ENCODE results near the gene ADGRF1. TPM values are rescaled to one million over a fixed set of nuclear protein-coding genes. Genes with fewer than 3 reads are reported as not detected.

ADGRF1 gene
- polyA plus RNA-seq, 1 experiment = not detected

GRCh38 chr6:46956409-46956808 is 85.7 kb downstream of the ADGRF1 start:
- H3K27me3 ChIP-seq (ENCODE audit: control insufficient read depth, insufficient read depth, low read length) = no peaks in the 10 kb centered on the region
- DNase-seq (ENCODE audit: low read depth, low spot score) = no peak
- H3K9me3 ChIP-seq (ENCODE audit: control insufficient read depth, insufficient read depth, low read length) = no peaks in the 10 kb centered on the region
- no peak overlapping the region for H3K27ac ChIP-seq (ENCODE audit: low read depth, low read length)
- TF ChIP-seq CTCF (IDR thresholded peaks at IDR 0.05; ENCODE audit: low read depth, low read length) = no peak
- H3K4me3 ChIP-seq (ENCODE audit: low read depth, low read length) = no peak overlapping the region
- POLR2A ChIA-PET = no interaction called here
- CTCF ChIA-PET = no interaction called here

DNA sequence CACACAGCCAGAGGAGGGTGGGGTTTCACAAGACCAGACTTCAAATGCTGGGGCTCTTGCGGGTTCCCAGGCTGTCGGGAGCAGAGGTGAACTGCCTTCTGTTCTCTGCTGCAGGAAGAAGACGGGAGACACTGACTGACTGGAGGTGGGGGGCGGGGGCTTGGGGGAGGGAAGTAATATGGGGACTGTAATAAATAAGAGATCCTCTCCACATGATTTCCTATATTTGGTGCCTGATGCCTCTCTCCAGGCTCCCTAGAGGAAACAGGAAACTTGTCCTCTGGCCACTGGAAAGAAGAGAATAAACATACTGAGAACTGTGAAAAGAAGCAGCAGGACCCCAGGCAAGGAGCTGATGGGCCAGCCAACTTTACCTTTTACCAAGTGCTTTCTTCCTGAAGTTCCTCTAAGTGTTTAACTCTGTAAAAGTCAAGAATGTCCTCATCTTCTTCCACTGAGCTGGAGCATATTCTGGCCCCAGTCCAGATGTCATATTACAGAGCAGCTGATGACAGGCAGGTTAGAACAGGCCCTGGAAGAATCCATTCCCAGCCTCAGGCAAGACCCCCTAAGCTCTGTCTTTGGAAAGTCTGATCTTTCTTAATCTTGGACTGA is 87.2 kb downstream of the ADGRF1 start:
- ChIA-PET CTCF (no interaction called here), POLR2A (no interaction called here)
- H3K27me3 ChIP-seq (ENCODE audit: control insufficient read depth, insufficient read depth, low read length) = no peaks in the 10 kb centered on the region
- H3K4me3 ChIP-seq (ENCODE audit: low read depth, low read length) = no peak overlapping the region
- TF ChIP-seq CTCF (IDR thresholded peaks at IDR 0.05; ENCODE audit: low read depth, low read length) = no peak
- no peaks in the 10 kb centered on the region for H3K9me3 ChIP-seq (ENCODE audit: control insufficient read depth, insufficient read depth, low read length)
- H3K27ac ChIP-seq (ENCODE audit: low read depth, low read length) = no peak overlapping the region
- no peak for DNase-seq (ENCODE audit: low read depth, low spot score)

DNA sequence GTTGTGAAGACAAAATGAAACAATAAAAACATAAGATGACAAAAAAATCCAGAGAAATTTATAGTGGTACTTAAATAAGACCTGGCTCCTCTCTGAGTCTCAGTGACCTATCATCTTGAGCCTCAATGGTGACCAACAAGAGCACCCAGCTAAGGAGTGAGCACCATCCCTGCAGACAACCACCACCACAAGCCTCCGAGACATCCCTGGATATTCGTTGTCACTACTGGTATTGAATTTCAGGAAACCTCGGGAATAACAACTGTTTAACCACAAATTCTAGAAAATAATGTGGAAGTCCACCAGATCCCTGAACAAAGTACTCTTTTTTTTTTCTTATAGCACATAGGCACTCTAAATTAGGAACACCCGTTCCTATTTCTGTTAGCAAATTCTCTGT is 88.2 kb downstream of the ADGRF1 start:
- H3K9me3 ChIP-seq (ENCODE audit: control insufficient read depth, insufficient read depth, low read length) = no peaks in the 10 kb centered on the region
- no peak for DNase-seq (ENCODE audit: low read depth, low spot score)
- no peak overlapping the region for H3K4me3 ChIP-seq (ENCODE audit: low read depth, low read length)
- no peak overlapping the region for H3K27ac ChIP-seq (ENCODE audit: low read depth, low read length)
- ChIA-PET POLR2A (no interaction called here), CTCF (no interaction called here)
- no peaks in the 10 kb centered on the region for H3K27me3 ChIP-seq (ENCODE audit: control insufficient read depth, insufficient read depth, low read length)
- TF ChIP-seq CTCF (IDR thresholded peaks at IDR 0.05; ENCODE audit: low read depth, low read length) = no peak

GRCh38 chr6:46949632-46950280 is 92.4 kb downstream of the ADGRF1 start:
- no peak for DNase-seq (ENCODE audit: low read depth, low spot score)
- H3K27ac ChIP-seq (ENCODE audit: low read depth, low read length) = no peak overlapping the region
- H3K27me3 ChIP-seq (ENCODE audit: control insufficient read depth, insufficient read depth, low read length) = no peaks in the 10 kb centered on the region
- POLR2A ChIA-PET = no interaction called here
- CTCF ChIA-PET = no interaction called here
- no peak overlapping the region for H3K4me3 ChIP-seq (ENCODE audit: low read depth, low read length)
- no peaks in the 10 kb centered on the region for H3K9me3 ChIP-seq (ENCODE audit: control insufficient read depth, insufficient read depth, low read length)
- TF ChIP-seq CTCF (IDR thresholded peaks at IDR 0.05; ENCODE audit: low read depth, low read length) = no peak

GRCh38 chr6:46948699-46949098 is 93.4 kb downstream of the ADGRF1 start:
- TF ChIP-seq CTCF (IDR thresholded peaks at IDR 0.05; ENCODE audit: low read depth, low read length) = no peak
- H3K27ac ChIP-seq (ENCODE audit: low read depth, low read length) = no peak overlapping the region
- no peaks in the 10 kb centered on the region for H3K9me3 ChIP-seq (ENCODE audit: control insufficient read depth, insufficient read depth, low read length)
- H3K4me3 ChIP-seq (ENCODE audit: low read depth, low read length) = no peak overlapping the region
- CTCF ChIA-PET = no interaction called here
- DNase-seq (ENCODE audit: low read depth, low spot score) = no peak
- POLR2A ChIA-PET = no interaction called here
- no peaks in the 10 kb centered on the region for H3K27me3 ChIP-seq (ENCODE audit: control insufficient read depth, insufficient read depth, low read length)

Other genes starting within 250 kb of the ADGRF1 start
- not detected in 2 replicates for gene MEP1A, start 248.9 kb downstream of the ADGRF1 start, polyA plus RNA-seq (2011; rRNA removed)
- gene ADGRF5, start 120.4 kb downstream of the ADGRF1 start, polyA plus RNA-seq (2011; rRNA removed) = not detected in 2 replicates